ENCODE measurements around the gene VGLL4.

GRCh38 chr3:11507719-11508118 lies 136.0 kb downstream of the VGLL4 start:
- TF ChIP-seq SIN3A (IDR thresholded peaks at IDR 0.05; ENCODE audit: low read depth): no peak
- TF ChIP-seq YY1 (IDR thresholded peaks at IDR 0.05; ENCODE audit: extremely low read depth, insufficient replicate concordance, low read depth, low read length): no peak
- no peak for TF ChIP-seq EZH2 (IDR thresholded peaks at IDR 0.05)
